Anterior cingulate cortex (tissue), 58 donors: ENCODE measurements around the gene HOMER1.

Source experiments
- DNase-seq, 58 donors: peaks; one replicate each; lab custom pipeline; 2025; lab: John Stamatoyannopoulos, UW

HOMER1 gene

GRCh38 chr5:79513704-79514390, at the start of gene HOMER1:
TSS of gene HOMER1 (minus strand) at chr5:79514134. CDS start at chr5:79512774, 1,360 bp downstream.
- peak in 56 of 58 donors; percentile 25 to 90 (median 74) for DNase-seq

GRCh38 chr5:79563247-79563590, 49.3 kb upstream of the HOMER1 start:
- DNase-seq = no peak

DNA sequence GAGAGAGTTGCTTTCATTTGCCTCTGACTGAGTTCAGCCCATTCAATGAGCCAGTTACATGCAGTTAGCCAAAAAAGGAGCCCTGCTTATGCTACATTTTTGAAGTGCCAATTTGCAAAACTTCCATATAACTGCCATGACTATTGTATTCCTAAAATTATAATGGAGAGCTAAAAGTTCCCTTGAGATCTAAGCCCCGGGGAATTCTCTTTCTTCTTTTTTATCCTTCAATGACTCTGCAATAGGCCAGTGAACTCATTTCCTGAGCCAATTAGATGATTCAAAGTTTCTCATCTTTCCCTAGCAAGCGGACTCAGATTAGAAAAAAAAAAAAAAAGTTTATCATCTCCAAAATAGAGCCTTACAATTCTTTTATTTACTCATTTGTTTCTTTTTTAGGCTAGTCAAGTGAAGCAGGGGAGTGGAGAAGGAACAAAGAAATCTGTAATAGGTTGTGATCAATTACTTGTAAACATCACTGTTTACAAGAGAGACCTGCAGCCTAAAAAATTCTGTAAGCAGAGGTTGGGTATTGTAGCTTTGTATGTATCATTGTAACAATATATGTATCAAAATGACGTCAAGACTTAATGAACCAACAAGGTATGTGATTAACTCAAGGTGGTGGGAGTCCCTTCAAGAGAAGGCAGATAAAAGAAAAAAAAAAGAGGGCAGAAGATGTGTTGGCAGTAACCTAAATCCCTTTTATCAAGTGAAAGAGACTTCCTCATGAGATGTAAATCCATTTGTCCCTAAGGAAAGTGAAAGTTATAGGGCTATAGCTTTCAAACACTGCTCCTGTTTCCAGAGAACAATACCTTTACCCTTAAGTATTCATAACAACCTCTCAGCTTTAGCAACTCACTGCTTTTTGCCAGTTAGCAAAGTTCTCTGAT, 48.7 kb upstream of the HOMER1 start:
- DNase-seq = no peak

- DNase-seq = peak in 7 of 58 donors; percentile 1 to 30 (median 2)
Measured at GRCh38 chr5:79561525-79561893, 47.6 kb upstream of the HOMER1 start.

DNA sequence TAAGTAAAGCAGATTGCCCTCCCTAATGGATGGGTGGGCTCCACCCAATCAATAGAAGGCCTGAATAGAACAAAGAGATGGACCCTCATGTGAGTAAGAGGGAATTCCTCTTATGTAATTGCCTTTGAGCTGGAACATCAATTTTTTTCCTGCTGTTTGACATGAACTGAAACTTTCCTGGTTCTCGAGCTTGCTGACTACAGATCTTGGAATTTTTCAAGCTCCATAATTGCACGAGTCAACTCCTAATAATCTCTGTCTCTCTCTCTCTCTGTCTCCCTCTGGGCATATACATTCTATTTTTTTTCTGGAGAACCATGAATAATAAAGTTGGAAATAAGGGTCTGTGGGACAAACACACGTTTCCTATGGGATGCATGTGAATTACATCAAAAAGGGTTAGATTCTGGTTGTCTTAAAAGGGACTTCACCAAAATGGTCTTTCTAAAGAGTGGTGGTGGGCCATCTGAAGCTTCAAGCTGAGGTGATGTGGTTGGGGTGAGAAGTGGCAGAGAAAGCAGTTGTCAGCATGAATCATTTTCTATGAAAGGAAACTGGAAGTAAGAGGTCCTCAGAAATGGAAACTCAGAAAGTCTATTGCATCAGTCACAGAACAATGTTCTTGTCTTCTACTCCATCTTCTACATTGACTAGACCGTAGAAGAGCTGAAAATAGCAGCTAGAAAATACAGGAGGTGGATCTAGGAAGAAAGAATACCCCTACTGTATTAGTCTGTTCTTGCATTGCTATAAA, 47.0 kb upstream of the HOMER1 start:
- no peak for DNase-seq

- DNase-seq = no peak
Measured at GRCh38 chr5:79555418-79555817, 41.5 kb upstream of the HOMER1 start.

- DNase-seq = no peak
Measured at GRCh38 chr5:79552984-79553383, 39.0 kb upstream of the HOMER1 start.

DNA sequence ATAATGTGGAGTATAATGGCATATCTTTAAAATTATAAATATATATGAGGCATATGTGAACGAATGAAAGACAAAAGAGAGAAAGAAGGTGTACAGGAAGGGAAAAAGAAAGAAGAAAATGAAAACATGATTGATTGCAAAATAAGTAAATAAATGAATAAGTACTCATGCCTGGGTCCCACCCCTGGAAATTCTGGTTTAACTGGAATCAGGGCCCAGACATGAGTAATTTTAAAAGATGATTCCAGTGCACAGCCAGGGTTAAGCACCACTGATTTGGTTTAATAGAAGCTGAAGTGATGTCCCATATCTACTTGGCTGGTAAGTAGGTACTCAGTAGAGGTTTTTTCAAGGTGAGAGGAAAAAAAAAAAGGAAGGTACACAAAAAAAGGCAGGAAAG, 34.0 kb upstream of the HOMER1 start:
- DNase-seq = no peak

- DNase-seq = no peak
Measured at GRCh38 chr5:79547429-79547822, 33.5 kb upstream of the HOMER1 start.

GRCh38 chr5:79546782-79547428, 33.0 kb upstream of the HOMER1 start:
- DNase-seq = no peak

DNA sequence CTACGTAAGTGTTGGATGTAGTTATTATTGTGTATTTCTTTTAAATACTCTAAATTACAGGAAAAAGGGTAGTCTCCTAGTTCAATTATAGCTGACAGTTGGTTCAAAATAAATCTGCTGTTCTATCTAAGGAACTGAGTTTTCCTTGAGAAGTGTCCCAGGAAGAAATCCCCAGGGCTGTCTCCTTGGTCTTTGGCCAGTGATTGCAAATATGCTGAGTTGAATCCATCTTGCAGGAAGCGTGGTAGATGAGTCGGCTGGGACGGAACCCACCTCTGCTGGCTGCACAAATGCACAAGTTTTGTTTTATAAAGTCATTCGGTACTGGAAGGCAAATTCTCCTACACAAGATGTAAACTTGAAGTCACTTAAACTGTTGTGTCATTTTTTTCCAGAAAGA, 30.2 kb upstream of the HOMER1 start:
- no peak for DNase-seq

DNA sequence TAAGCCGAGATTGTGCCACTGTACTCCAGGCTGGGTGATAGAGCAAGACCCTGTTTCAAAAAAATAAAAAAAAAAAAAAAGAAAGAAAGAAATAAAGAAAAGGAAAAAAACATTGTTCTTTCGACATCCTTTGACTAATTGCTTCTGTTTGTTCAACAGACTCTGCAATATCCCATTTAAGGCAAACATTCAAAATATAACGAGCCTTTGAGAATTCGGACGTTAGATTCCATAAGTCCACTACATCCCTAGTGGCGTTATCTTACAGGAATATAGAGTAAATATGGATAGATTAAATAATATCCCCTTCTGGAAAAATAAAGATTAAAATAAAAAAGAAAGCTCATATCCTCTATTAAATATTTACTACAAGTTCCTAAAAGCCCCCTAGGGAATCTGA, 27.0 kb upstream of the HOMER1 start:
- no peak for DNase-seq

- DNase-seq = no peak
Measured at GRCh38 chr5:79536193-79536906, 22.4 kb upstream of the HOMER1 start.

GRCh38 chr5:79535477-79536192, 21.7 kb upstream of the HOMER1 start:
- no peak for DNase-seq

GRCh38 chr5:79529110-79529509, 15.2 kb upstream of the HOMER1 start:
- DNase-seq = no peak

- DNase-seq = no peak
Measured at GRCh38 chr5:79527431-79527830, 13.5 kb upstream of the HOMER1 start.

GRCh38 chr5:79526928-79527327, 13.0 kb upstream of the HOMER1 start:
- DNase-seq = no peak

DNA sequence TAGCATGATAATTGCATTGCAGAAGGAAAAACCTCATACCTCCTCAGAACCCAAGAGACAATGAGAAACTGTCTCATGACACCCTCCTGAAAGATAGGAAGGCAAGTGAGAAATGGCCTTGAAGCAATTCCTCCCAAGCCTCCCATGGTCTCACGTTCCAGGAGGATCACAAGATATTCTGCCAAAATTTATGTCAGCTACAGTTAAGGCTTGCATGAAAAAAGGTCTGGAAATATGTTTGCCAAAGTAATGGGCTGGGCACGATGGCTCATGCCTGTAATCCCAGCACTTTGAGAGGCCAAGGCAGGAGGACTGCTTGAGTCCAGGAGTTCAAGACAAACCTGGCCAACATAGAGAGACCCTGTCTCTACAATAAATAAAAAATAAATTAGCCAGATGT, 12.6 kb upstream of the HOMER1 start:
- no peak for DNase-seq

DNA sequence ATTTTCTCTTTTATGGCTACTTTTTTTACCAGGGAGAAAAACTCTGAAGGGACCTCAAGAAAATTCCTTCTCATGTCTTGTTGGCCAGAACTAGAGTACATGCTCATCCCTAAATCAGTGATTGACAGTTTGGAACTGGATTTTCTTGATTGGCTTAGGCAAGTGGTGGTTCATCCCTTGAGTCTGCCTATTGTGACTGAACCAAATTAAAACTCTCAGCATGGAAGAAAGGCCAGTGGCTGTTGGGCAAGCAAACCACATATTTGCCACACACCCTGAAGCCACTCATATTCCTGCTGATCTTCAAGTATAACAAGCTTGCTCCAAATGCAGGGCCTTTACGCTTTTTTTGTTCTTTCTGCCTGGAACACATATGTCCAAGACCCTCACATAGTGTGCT, 7.2 kb upstream of the HOMER1 start:
- no peak for DNase-seq
